Vagina (tissue), 2 donors: ENCODE measurements around the gene IZUMO4.

Source experiments
- CTCF ChIP-seq, 3 experiments: fragments of 450-650 bp in 2 of 3; fragments of 200-600 bp in 1 of 3; sonication (generic) in 1 of 3; IDR thresholded peaks; one replicate each; pipeline ENCODE4 v1.5.1; 2017 to 2019; ENCODE audit warnings: antibody characterized with exemption in 3 of 3, mild to moderate bottlenecking in 2 of 3, moderate library complexity in 2 of 3
- POLR2A ChIP-seq, 2 donors: fragments of 450-650 bp; IDR thresholded peaks; one replicate each; pipeline ENCODE4 v1.6.1; 2017; ENCODE audit warnings: antibody characterized with exemption in 2 of 2, mild to moderate bottlenecking in 2 of 2, moderate library complexity in 2 of 2
- POLR2AphosphoS5 ChIP-seq, 2 donors: sonication (generic); formaldehyde crosslinking; IDR thresholded peaks; one replicate each; pipeline ENCODE4 v1.9.0; 2017; ENCODE audit warnings: antibody characterized with exemption in 2 of 2, mild to moderate bottlenecking in 2 of 2, low read depth in 1 of 2; ENCODE audit not compliant: insufficient read depth in 1 of 2

GRCh38 chr19:2070436-2070827 is 26.3 kb upstream of the IZUMO4 start:
- TF ChIP-seq CTCF (IDR thresholded peaks at IDR 0.05) = no peak
- peak in 1 of 2 donors; percentile 13 for TF ChIP-seq POLR2AphosphoS5 (IDR thresholded peaks at IDR 0.05; ENCODE audit: insufficient read depth in 1 of 2, low read depth in 1 of 2)
- no peak for TF ChIP-seq POLR2A (IDR thresholded peaks at IDR 0.05)
